ENCODE measurements around the gene RUFY4. TPM values are rescaled to one million over a fixed set of nuclear protein-coding genes. Genes with fewer than 3 reads are reported as not detected.

The RUFY4 gene
- total and polyA plus RNA-seq, 2 experiments from 2014 or later = 0.27 TPM; not detected in 1

- TF ChIP-seq ZNF331 (CRISPR knock-in tag; IDR thresholded peaks at IDR 0.05; ENCODE audit: low read depth) = no peak
- TF ChIP-seq POLR2AphosphoS5 (IDR thresholded peaks at IDR 0.05; ENCODE audit: low read depth) = no peak
- TF ChIP-seq EZH2phosphoT487 (IDR thresholded peaks at IDR 0.05; ENCODE audit: unreplicated experiment) = no peak
- H3K9me3 Mint-ChIP-seq = no peaks in the 10 kb centered on the region
- Histone ChIP-seq H4K20me1 (replicated peaks; ENCODE audit: insufficient read depth) (no peaks in the 10 kb centered on the region), H3K27ac (ENCODE audit: low read depth) (no peak overlapping the region), H3K36me3 (ENCODE audit: insufficient read depth) (no peaks in the 10 kb centered on the region), H2AFZ (no peak overlapping the region), H3K4me2 (no peak overlapping the region), H3K4me3 (no peak overlapping the region), H3K4me1 (ENCODE audit: insufficient read depth) (peaks cover 13% of the 10 kb centered on the region), H3K9me2 (ENCODE audit: insufficient read depth) (no peaks in the 10 kb centered on the region), H3K27me3 (ENCODE audit: insufficient read depth) (no peaks in the 10 kb centered on the region), H3F3A (replicated peaks; ENCODE audit: low read depth) (no peaks in the 10 kb centered on the region), H3K79me2 (replicated peaks; ENCODE audit: insufficient read depth) (no peaks in the 10 kb centered on the region)
- DNase-seq (ENCODE audit: low spot score) (no peak), ATAC-seq (no peak)
- no peak overlapping the region for H3K4me3 Mint-ChIP-seq
- H3K36me3 Mint-ChIP-seq (ENCODE audit: low read depth) = no peaks in the 10 kb centered on the region; the same call in 2 of the 3 replicates
- peaks cover 20% of the 10 kb centered on the region for H3K27me3 Mint-ChIP-seq (ENCODE audit: insufficient read depth, low read depth, poor library complexity)
- H3K4me1 Mint-ChIP-seq = peaks cover 39% of the 10 kb centered on the region
- H3K27ac Mint-ChIP-seq = no peak overlapping the region
These were observed 47.4 kb upstream of the RUFY4 start for GRCh38 chr2:218021536-218022071.

- no peak overlapping the region for H3K27ac ChIP-seq (ENCODE audit: low read depth)
- no peak for DNase-seq (ENCODE audit: low spot score)
- no peak overlapping the region for H3K4me3 ChIP-seq
- peaks cover 43% of the 10 kb centered on the region for H3K4me1 Mint-ChIP-seq
- no peaks in the 10 kb centered on the region for H3K27me3 ChIP-seq (ENCODE audit: insufficient read depth)
- ATAC-seq = no peak
- H3K9me2 ChIP-seq (ENCODE audit: insufficient read depth) = no peaks in the 10 kb centered on the region
- H3F3A ChIP-seq (replicated peaks; ENCODE audit: low read depth) = no peaks in the 10 kb centered on the region
- H4K20me1 ChIP-seq (replicated peaks; ENCODE audit: insufficient read depth) = no peaks in the 10 kb centered on the region
- H3K27me3 Mint-ChIP-seq (ENCODE audit: insufficient read depth, low read depth, poor library complexity) = peaks cover 20% of the 10 kb centered on the region
- H3K4me2 ChIP-seq = no peak overlapping the region
- H3K79me2 ChIP-seq (replicated peaks; ENCODE audit: insufficient read depth) = no peaks in the 10 kb centered on the region
- no peaks in the 10 kb centered on the region for H3K36me3 ChIP-seq (ENCODE audit: insufficient read depth)
- H3K36me3 Mint-ChIP-seq (ENCODE audit: low read depth) = no peaks in the 10 kb centered on the region
- H2AFZ ChIP-seq = no peak overlapping the region
- H3K27ac Mint-ChIP-seq = no peak overlapping the region
- peaks cover 13% of the 10 kb centered on the region for H3K4me1 ChIP-seq (ENCODE audit: insufficient read depth)
- no peaks in the 10 kb centered on the region for H3K9me3 Mint-ChIP-seq
- H3K4me3 Mint-ChIP-seq = no peak overlapping the region
- TF ChIP-seq EZH2 (IDR thresholded peaks at IDR 0.05; ENCODE audit: low read depth, unreplicated experiment) = no peak
- TF ChIP-seq STAT1 (IDR thresholded peaks at IDR 0.05; ENCODE audit: unreplicated experiment) = no peak
- no peak for TF ChIP-seq CTCF (conservative IDR thresholded peaks at IDR 0.05; ENCODE audit: low read depth in 2 of 2)
- TF ChIP-seq ETS1 (IDR thresholded peaks at IDR 0.05) = no peak
- no peak for TF ChIP-seq ZNF331 (CRISPR knock-in tag; IDR thresholded peaks at IDR 0.05; ENCODE audit: low read depth)
- no peak for TF ChIP-seq ZNF462 (CRISPR knock-in tag; IDR thresholded peaks at IDR 0.05)
- TF ChIP-seq POLR2AphosphoS5 (IDR thresholded peaks at IDR 0.05; ENCODE audit: low read depth) = no peak
- no peak for TF ChIP-seq EZH2phosphoT487 (IDR thresholded peaks at IDR 0.05; ENCODE audit: unreplicated experiment)
These were observed 46.8 kb upstream of the RUFY4 start for GRCh38 chr2:218022131-218022850.

Measured in GM23338 (cell line).